Panc1 (cell line): ENCODE measurements around the gene NLRP6.

Experiments used
- POLR2AphosphoS5 ChIP-seq: IDR thresholded peaks from 2 replicates; pipeline ENCODE4 v1.6.1; 2012; ENCODE audit warnings: mild to moderate bottlenecking, low read depth, low read length, moderate library complexity
- TCF7L2 ChIP-seq: IDR thresholded peaks from 2 replicates; pipeline ENCODE4 v1.6.1; 2011; ENCODE audit warnings: mild to moderate bottlenecking, low read depth, low read length, inconsistent platforms
- TF ChIP-seq, protein P1 (sequence below): fragments of 450-650 bp; IDR thresholded peaks from 2 replicates; pipeline ENCODE4 v1.5.1; 2017; ENCODE audit warnings: mild to moderate bottlenecking
- TF ChIP-seq, protein P2 (sequence below), 2 experiments: IDR thresholded peaks; 2 replicates each; pipeline ENCODE4 v1.6.1; 2011 to 2012; ENCODE audit warnings: low read depth in 2 of 2, control low read depth in 1 of 2, low read length in 1 of 2, mild to moderate bottlenecking in 1 of 2, moderate library complexity in 1 of 2; ENCODE audit not compliant: insufficient read depth in 1 of 2

DNA sequence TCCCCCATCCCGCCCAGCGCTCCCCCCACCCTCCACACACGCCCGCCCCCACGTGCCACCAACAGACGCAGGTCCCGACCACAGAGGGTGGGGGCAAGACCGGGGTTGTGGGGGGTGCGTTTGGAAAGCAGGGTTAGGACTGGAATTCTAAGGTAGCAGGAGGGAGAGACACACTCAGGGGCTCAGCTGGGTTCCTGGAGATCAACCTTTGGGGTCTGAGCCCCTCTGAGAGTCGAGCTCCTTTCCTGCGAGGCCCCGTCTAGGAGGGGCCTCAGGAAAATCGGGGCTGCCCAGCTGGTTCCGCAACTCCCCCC lies 11.1 kb downstream of the NLRP6 start:
- TF ChIP-seq, protein P1, sequence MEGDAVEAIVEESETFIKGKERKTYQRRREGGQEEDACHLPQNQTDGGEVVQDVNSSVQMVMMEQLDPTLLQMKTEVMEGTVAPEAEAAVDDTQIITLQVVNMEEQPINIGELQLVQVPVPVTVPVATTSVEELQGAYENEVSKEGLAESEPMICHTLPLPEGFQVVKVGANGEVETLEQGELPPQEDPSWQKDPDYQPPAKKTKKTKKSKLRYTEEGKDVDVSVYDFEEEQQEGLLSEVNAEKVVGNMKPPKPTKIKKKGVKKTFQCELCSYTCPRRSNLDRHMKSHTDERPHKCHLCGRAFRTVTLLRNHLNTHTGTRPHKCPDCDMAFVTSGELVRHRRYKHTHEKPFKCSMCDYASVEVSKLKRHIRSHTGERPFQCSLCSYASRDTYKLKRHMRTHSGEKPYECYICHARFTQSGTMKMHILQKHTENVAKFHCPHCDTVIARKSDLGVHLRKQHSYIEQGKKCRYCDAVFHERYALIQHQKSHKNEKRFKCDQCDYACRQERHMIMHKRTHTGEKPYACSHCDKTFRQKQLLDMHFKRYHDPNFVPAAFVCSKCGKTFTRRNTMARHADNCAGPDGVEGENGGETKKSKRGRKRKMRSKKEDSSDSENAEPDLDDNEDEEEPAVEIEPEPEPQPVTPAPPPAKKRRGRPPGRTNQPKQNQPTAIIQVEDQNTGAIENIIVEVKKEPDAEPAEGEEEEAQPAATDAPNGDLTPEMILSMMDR: no peak
- TF ChIP-seq POLR2AphosphoS5 (no peak), TCF7L2 (no peak)
- TF ChIP-seq, protein P2, sequence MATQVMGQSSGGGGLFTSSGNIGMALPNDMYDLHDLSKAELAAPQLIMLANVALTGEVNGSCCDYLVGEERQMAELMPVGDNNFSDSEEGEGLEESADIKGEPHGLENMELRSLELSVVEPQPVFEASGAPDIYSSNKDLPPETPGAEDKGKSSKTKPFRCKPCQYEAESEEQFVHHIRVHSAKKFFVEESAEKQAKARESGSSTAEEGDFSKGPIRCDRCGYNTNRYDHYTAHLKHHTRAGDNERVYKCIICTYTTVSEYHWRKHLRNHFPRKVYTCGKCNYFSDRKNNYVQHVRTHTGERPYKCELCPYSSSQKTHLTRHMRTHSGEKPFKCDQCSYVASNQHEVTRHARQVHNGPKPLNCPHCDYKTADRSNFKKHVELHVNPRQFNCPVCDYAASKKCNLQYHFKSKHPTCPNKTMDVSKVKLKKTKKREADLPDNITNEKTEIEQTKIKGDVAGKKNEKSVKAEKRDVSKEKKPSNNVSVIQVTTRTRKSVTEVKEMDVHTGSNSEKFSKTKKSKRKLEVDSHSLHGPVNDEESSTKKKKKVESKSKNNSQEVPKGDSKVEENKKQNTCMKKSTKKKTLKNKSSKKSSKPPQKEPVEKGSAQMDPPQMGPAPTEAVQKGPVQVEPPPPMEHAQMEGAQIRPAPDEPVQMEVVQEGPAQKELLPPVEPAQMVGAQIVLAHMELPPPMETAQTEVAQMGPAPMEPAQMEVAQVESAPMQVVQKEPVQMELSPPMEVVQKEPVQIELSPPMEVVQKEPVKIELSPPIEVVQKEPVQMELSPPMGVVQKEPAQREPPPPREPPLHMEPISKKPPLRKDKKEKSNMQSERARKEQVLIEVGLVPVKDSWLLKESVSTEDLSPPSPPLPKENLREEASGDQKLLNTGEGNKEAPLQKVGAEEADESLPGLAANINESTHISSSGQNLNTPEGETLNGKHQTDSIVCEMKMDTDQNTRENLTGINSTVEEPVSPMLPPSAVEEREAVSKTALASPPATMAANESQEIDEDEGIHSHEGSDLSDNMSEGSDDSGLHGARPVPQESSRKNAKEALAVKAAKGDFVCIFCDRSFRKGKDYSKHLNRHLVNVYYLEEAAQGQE (IDR thresholded peaks at IDR 0.05; ENCODE audit: insufficient read depth in 1 of 2, low read depth in 2 of 2, low read length in 1 of 2): no peak
